HG02610 (cell line): ENCODE measurements around the gene POTEB.
"Not testable (repeated sequence)": the region's sequence is repeated elsewhere in the genome, so short reads cannot be mapped to it uniquely, and the experiment has no call there.

Source experiments
- ATAC-seq: cut with Tn5 transposase; IDR thresholded peaks from one replicate; pipeline ENCODE4 v1.9.1; 2021; ENCODE audit warnings: mild to moderate bottlenecking, moderate library complexity; ENCODE audit not compliant: unreplicated experiment

POTEB gene

DNA sequence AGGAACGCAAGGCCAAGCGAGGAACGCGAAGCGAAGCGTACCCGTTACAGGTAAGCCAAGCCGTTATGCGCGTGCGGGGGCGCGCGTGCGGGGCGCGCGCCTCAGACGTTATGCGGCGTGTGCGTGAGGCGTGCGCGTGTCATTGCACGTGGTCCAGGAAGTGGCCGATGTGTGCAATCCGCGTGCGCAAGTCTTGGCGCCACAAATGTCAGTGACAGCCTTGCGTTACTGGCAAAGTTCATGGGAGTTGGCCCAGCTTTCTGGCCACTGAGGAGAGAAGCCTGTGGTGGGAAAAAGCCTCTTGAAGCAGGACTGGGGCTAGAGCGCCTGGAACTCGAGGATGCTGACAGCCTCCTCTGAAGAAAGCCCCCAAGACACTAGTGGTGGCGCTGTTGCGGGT, at the start of gene POTEB:
Gene POTEB, minus strand, starts transcription at position 101 of the 400 bp plus-strand sequence. CDS start 489 bp downstream, outside the sequence.
- ATAC-seq = not testable (repeated sequence)

- ATAC-seq = not testable (repeated sequence)
These were observed 13.4 kb upstream of the POTEB start for GRCh38 chr15:21890955-21891354.

GRCh38 chr15:21889542-21889941, 12.0 kb upstream of the POTEB start:
- not testable (repeated sequence) for ATAC-seq

- not testable (repeated sequence) for ATAC-seq
These were observed 38.7 kb downstream of the POTEB start for GRCh38 chr15:21838831-21839230.
